ENCODE results near the gene KRTAP5-5. TPM values are rescaled to one million over a fixed set of nuclear protein-coding genes. Genes with fewer than 3 reads are reported as not detected.

The KRTAP5-5 gene
- total and polyA plus RNA-seq, 2 of the 13 experiments (the other 11 are each of a cell fraction or from before 2014, with no cell fraction given) = not detected

GRCh38 chr11:1665313-1665712 lies 35.7 kb downstream of the KRTAP5-5 start (continued):
- TF ChIP-seq ZNF770 (CRISPR knock-in tag; IDR thresholded peaks at IDR 0.05) (no peak), ZNF639 (CRISPR knock-in tag; conservative IDR thresholded peaks at IDR 0.05) (no peak), ARNTL (CRISPR knock-in tag; IDR thresholded peaks at IDR 0.05) (no peak)

- no peak overlapping the region for H3K4me3 ChIP-seq (replicated peaks in 1 of 3; ENCODE audit: insufficient read depth in 1 of 3, low read depth in 2 of 3, low read length in 3 of 3)
- in situ Hi-C loops (cut with HindIII; ENCODE audit: extremely low pct_ligation_motif_present, low pct_unique_long_range_greater_than_20kb) (no loop called here), intact Hi-C loops (cut with micrococcal nuclease; ENCODE audit: unreplicated experiment) (no loop called here)
- BruUV-seq (replicated peaks) = no TSS peak
- POLR2A ChIA-PET = no interaction called here
- H3K27ac ChIP-seq (ENCODE audit: extremely low read length, insufficient read depth, low read length) = peak overlapping the region; percentile 30
- no peak overlapping the region for H2AFZ ChIP-seq (ENCODE audit: low read length)
- no peak overlapping the region for H3K4me2 ChIP-seq (ENCODE audit: low read depth, low read length)
- 95% methylated on average over 12 of the region's 24 CpGs for WGBS (ENCODE audit: low lambda C conversion rate)
- H3K4me1 ChIP-seq (ENCODE audit: insufficient read depth, low read length) = peaks cover 48% of the 10 kb centered on the region
- H3K36me3 ChIP-seq (replicated peaks in 1 of 2; ENCODE audit: control insufficient read depth in 1 of 2, insufficient read depth in 2 of 2, low read length in 2 of 2) = no peaks in the 10 kb centered on the region
- DNase-seq (ENCODE audit: low spot score) (no peak), FAIRE-seq (no peak), ATAC-seq (no peak)
- no peaks in the 10 kb centered on the region for H3K79me2 ChIP-seq (ENCODE audit: insufficient read depth, low read length)
- TF ChIP-seq HNRNPL (IDR thresholded peaks at IDR 0.05; ENCODE audit: low read depth, low read length) (0 out of 2 replicates have a peak, but pooled peaks have one; percentile 57), PITX1 (CRISPR knock-in tag; IDR thresholded peaks at IDR 0.05) (no peak)
- no peaks in the 10 kb centered on the region for H4K20me1 ChIP-seq (ENCODE audit: insufficient read depth, low read length)
- H3K9me3 ChIP-seq (ENCODE audit: low read length) = no peaks in the 10 kb centered on the region
- CTCF ChIA-PET (ENCODE audit: low intra/inter-chr PET ratio, low total read pairs) = no interaction called here
- no peak overlapping the region for H3K9ac ChIP-seq (ENCODE audit: insufficient read depth, low read depth, low read length)
- no peaks in the 10 kb centered on the region for H3K27me3 ChIP-seq (ENCODE audit: control insufficient read depth in 1 of 2, insufficient read depth in 2 of 2, low read length in 2 of 2)
These were observed 37.7 kb downstream of the KRTAP5-5 start for GRCh38 chr11:1667121-1667850.
